Endothelial cell (in vitro differentiated cells): ENCODE measurements around the gene AP3B1. TPM values are rescaled to one million over a fixed set of nuclear protein-coding genes. Genes with fewer than 3 reads are reported as not detected.
"Not testable (repeated sequence)": the region's sequence is repeated elsewhere in the genome, so short reads cannot be mapped to it uniquely, and the experiment has no call there.

Source experiments
- DNase-seq: peaks from one replicate; pipeline ENCODE4 v3.0.0; 2021; ENCODE audit warnings: low spot score
- H3K27ac Mint-ChIP-seq: one replicate; pipeline ENCODE4 v1.8.0; 2021; ENCODE audit warnings: mixed read lengths, inconsistent platforms; ENCODE audit not compliant: unreplicated experiment
- H3K27me3 Mint-ChIP-seq: one replicate; pipeline ENCODE4 v1.8.0; 2021; ENCODE audit warnings: mild to moderate bottlenecking, moderate library complexity, mixed read lengths, inconsistent platforms; ENCODE audit not compliant: unreplicated experiment
- H3K36me3 Mint-ChIP-seq: one replicate; pipeline ENCODE4 v1.8.0; 2021; ENCODE audit warnings: mild to moderate bottlenecking, low read depth, mixed read lengths, inconsistent platforms; ENCODE audit not compliant: unreplicated experiment
- H3K4me1 Mint-ChIP-seq: one replicate; pipeline ENCODE4 v1.8.0; 2021; ENCODE audit warnings: mild to moderate bottlenecking, mixed read lengths, inconsistent platforms; ENCODE audit not compliant: unreplicated experiment
- H3K4me3 Mint-ChIP-seq: one replicate; pipeline ENCODE4 v1.8.0; 2021; ENCODE audit warnings: mild to moderate bottlenecking, mixed read lengths, inconsistent platforms; ENCODE audit not compliant: unreplicated experiment
- H3K9me3 Mint-ChIP-seq: one replicate; pipeline ENCODE4 v1.8.0; 2021; ENCODE audit warnings: mixed read lengths, inconsistent platforms; ENCODE audit not compliant: unreplicated experiment
- total RNA-seq: library from RNA; stranded (reverse); fragmentation: NEBNext Ultra II Directional; extraction: Animal tissue kit (Norgen Biotek cat#: 25700); gene quantifications from one replicate; pipeline ENCODE4 v1.2.1, GENCODE V29; 2021; ENCODE audit not compliant: unreplicated experiment
- TF ChIP-seq, protein P1 (sequence below): fragments of 200-600 bp; sonication (generic); IDR thresholded peaks from one replicate; pipeline ENCODE4 v1.5.0; 2021; ENCODE audit warnings: antibody characterized with exemption; ENCODE audit not compliant: unreplicated experiment

The AP3B1 gene
- total RNA-seq, 1 donor from 2014 or later: 60.9 TPM

DNA sequence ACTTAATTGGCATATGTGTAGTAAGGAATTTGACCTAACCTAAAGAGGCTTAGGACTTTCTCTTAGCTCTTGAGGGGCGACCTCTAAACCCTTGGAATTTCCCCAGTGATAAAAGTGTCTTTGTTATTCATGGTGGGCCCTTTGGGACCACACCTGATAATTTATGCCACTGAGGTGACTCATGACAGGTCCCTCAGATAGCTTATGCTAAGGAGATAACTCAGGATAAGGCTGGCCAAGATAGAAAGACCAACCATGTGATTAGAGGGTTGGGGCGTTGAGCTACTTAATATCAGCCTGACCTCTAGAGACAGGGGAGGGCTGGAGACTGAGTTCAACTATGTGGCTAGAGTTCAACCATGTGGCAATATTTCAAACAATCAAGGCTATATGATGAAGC lies 218.1 kb downstream of the AP3B1 start:
- H3K36me3 Mint-ChIP-seq: peaks cover 3% of the 10 kb centered on the region
- no peak for DNase-seq
- H3K4me1 Mint-ChIP-seq: peaks cover 4% of the 10 kb centered on the region
- no peaks in the 10 kb centered on the region for H3K27me3 Mint-ChIP-seq
- TF ChIP-seq, protein P1, sequence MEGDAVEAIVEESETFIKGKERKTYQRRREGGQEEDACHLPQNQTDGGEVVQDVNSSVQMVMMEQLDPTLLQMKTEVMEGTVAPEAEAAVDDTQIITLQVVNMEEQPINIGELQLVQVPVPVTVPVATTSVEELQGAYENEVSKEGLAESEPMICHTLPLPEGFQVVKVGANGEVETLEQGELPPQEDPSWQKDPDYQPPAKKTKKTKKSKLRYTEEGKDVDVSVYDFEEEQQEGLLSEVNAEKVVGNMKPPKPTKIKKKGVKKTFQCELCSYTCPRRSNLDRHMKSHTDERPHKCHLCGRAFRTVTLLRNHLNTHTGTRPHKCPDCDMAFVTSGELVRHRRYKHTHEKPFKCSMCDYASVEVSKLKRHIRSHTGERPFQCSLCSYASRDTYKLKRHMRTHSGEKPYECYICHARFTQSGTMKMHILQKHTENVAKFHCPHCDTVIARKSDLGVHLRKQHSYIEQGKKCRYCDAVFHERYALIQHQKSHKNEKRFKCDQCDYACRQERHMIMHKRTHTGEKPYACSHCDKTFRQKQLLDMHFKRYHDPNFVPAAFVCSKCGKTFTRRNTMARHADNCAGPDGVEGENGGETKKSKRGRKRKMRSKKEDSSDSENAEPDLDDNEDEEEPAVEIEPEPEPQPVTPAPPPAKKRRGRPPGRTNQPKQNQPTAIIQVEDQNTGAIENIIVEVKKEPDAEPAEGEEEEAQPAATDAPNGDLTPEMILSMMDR: no peak
- no peak overlapping the region for H3K4me3 Mint-ChIP-seq
- H3K27ac Mint-ChIP-seq: no peak overlapping the region
- no peaks in the 10 kb centered on the region for H3K9me3 Mint-ChIP-seq

DNA sequence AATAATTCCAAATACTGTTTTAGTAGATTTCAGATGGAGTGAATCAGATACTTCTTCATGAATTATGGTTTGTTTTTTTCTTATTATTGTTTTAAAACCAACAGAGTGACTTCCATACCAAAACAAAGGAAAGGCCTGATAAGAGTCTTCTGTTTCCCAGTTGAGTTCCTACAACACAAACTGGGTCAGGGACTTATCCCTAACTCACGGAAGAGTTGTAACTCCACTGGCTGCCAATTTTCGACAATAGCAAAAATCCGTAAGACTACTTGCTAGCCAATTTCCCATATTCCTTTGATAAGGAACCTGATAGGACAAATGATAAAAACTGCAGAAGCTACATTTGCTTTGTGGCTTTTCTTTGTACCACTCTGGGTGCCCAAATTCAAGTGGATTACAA lies 219.2 kb downstream of the AP3B1 start:
- Mint-ChIP-seq H3K36me3 (peaks cover 8% of the 10 kb centered on the region), H3K27me3 (no peaks in the 10 kb centered on the region), H3K27ac (no peak overlapping the region), H3K9me3 (no peaks in the 10 kb centered on the region), H3K4me3 (no peak overlapping the region), H3K4me1 (peaks cover 4% of the 10 kb centered on the region)
- TF ChIP-seq, protein P1: no peak
- no peak for DNase-seq

DNA sequence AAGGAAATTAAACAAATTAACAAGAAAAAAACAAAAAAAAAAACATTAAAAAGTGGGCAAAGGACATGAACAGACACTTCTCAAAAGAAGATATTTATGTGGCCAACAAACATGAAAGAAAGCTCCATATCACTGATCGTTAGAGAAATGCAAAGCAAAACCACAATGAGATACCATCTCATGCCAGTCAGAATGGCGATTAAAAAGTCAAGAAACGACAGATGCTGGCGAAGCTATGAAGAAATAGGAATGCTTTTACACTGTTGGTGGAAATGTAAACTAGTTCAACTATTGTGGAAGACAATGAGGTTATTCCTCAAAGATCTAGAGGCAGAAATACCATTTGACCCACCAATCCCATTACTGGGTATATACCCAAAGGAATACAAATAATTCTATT lies 223.8 kb downstream of the AP3B1 start:
- H3K4me1 Mint-ChIP-seq, H3K27ac Mint-ChIP-seq, H3K27me3 Mint-ChIP-seq, DNase-seq, H3K9me3 Mint-ChIP-seq, H3K4me3 Mint-ChIP-seq: not testable (repeated sequence)
- peaks cover 25% of the 10 kb centered on the region for H3K36me3 Mint-ChIP-seq

DNA sequence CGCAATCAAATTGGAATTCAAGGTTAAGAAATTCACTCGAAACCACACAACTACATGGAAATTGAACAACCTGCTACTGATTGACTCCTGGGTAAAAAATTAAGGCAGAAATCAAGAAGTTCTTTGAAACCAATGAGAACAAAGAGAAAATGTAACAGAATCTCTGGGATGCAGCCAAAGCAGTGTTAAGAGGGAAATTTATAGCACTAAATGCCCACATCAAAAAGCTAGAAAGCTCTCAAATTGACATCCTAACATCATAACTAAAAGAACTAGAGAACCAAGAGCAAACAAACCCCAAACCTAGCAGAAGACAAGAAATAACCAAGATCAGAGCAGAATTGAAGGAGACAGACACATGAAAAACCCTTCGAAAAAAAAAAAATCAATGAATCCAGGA lies 226.9 kb downstream of the AP3B1 start:
- H3K4me1 Mint-ChIP-seq, H3K27ac Mint-ChIP-seq, H3K9me3 Mint-ChIP-seq, H3K27me3 Mint-ChIP-seq, DNase-seq: not testable (repeated sequence)
- Mint-ChIP-seq H3K4me3 (peak overlapping the region; percentile 56), H3K36me3 (peaks cover 25% of the 10 kb centered on the region)

DNA sequence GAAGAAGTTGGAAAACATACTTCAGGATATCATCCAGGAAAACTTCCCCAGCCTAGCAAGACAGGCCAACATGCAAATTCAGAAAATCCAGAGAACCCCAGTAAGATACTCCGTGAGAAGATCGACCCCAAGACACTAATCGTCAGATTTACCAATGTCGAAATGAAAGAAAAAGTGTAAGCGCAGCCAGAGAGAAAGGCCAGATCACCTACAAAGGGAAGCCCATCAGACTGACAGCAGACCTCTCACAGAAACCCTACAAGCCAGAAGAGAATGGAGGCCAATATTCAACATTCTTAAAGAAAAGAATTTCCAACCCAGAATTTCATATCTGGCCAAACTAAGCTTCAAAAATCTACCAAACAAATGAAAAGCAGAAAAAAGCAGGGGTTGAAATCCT lies 227.8 kb downstream of the AP3B1 start:
- H3K4me1 Mint-ChIP-seq, H3K27ac Mint-ChIP-seq, DNase-seq, H3K4me3 Mint-ChIP-seq, H3K27me3 Mint-ChIP-seq, H3K9me3 Mint-ChIP-seq: not testable (repeated sequence)
- peaks cover 25% of the 10 kb centered on the region for H3K36me3 Mint-ChIP-seq

DNA sequence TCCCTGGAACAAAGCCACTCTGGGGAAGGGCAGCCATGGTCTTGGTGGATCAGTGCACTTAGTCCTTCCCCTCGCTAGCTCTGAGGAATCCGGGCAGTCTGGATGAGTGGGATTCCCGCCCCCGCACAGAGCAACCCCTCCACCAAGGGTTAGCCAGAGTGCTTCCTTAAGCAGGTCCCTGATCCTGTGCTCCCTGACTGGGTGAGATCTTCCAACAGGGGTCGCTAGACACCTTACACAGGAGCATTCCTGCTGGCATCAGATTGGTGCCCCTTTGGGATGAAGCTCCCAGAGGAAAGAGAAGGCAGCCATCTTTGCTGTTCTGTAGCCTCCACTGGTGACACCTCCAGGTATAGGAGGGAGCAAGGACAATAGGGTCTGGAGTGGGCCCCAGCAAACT lies 228.8 kb downstream of the AP3B1 start:
- Mint-ChIP-seq H3K9me3 (no peaks in the 10 kb centered on the region), H3K27me3 (peaks cover 3% of the 10 kb centered on the region), H3K4me1 (no peaks in the 10 kb centered on the region), H3K27ac (no peak overlapping the region), H3K36me3 (peaks cover 23% of the 10 kb centered on the region), H3K4me3 (no peak overlapping the region)
- peak; percentile 7 for DNase-seq
- TF ChIP-seq, protein P1: no peak

DNA sequence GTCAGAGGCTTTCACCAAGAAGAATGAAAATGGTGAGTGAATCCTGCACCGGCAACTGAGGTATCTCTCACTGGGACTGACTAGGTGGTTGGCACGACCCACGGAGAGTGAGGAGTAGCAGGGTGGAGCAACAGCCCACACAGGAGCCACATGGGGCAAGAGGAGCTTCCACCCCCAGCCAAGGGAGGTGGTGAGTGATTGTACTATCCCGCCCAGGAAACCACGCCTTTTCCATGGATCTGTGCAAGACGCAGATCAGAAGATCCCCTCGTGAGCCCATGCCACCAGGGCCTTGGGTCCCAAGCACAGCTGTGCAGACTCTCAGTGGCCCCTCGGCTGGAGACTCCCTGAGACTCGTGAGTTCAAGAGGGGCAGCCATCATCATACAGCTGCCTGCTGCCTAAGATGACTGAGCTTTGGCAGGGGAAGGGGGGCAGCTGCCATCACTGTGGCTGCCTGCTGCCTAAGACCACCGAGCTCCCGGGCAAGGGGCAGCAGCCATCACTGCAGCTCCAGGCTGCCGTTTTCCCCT lies 229.5 kb downstream of the AP3B1 start:
- TF ChIP-seq, protein P1: no peak
- Mint-ChIP-seq H3K4me1 (no peaks in the 10 kb centered on the region), H3K36me3 (peaks cover 19% of the 10 kb centered on the region), H3K9me3 (no peaks in the 10 kb centered on the region), H3K27ac (no peak overlapping the region), H3K4me3 (no peak overlapping the region), H3K27me3 (peaks cover 3% of the 10 kb centered on the region)
- DNase-seq: no peak
